ENCODE results near the gene FAM3C.

DNA sequence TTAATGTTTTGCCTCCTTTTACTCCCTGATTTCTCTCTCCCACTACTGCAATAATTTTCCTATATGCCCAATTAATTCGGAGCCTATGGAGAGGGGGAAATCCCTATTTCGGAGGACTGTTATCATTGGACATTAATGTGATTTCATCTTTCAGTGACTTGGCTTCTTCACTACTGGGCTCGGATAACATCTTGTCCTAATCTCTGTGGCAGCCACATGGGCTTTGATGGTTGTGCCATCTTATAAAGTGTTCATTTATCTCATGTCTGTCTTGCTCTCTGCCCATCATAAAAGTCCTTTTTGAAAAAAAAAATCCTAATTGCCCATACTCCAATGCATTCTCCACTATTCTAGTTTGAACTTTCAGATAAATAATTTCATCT is 15.5 kb upstream of the FAM3C start:
- TF ChIP-seq CTCF (IDR thresholded peaks at IDR 0.05; ENCODE audit: low read depth, low read length, poor library complexity, severe bottlenecking) (no peak), EZH2phosphoT487 (IDR thresholded peaks at IDR 0.05; ENCODE audit: borderline replicate concordance, low read length) (no peak)

All from DOHH2 (cell line).